Measurements from ENCODE around the gene SLC51B. TPM values are rescaled to one million over a fixed set of nuclear protein-coding genes. Genes with fewer than 3 reads are reported as not detected.
A peak's percentile ranks its signal among the peaks of the same experiment; 100 is the strongest.

SLC51B gene
- total RNA-seq, 1 donor, result not detected

DNA sequence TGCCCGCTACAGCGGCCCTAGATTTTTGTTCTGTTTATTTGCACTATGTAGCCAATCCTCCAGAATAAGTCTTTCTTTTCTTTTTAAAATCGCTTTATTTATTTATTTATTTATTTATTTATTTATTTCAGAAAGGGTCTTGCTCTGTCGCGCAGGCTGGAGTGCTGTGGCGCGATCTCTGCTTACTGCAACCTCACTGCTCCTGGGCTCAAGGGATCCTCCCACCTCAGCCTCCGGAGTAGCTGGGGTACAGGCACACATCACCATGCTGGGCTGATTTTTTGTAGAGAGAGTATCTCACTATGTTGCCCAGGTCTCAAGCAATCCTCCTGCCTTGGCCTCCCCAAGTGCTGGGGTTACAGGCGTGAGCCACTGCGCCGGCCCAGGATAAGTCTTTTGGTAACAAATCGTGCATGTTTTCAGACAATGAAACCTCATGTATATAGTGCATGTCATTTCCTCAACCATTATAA lies 15.4 kb upstream of the SLC51B start:
- TF ChIP-seq, protein P1, sequence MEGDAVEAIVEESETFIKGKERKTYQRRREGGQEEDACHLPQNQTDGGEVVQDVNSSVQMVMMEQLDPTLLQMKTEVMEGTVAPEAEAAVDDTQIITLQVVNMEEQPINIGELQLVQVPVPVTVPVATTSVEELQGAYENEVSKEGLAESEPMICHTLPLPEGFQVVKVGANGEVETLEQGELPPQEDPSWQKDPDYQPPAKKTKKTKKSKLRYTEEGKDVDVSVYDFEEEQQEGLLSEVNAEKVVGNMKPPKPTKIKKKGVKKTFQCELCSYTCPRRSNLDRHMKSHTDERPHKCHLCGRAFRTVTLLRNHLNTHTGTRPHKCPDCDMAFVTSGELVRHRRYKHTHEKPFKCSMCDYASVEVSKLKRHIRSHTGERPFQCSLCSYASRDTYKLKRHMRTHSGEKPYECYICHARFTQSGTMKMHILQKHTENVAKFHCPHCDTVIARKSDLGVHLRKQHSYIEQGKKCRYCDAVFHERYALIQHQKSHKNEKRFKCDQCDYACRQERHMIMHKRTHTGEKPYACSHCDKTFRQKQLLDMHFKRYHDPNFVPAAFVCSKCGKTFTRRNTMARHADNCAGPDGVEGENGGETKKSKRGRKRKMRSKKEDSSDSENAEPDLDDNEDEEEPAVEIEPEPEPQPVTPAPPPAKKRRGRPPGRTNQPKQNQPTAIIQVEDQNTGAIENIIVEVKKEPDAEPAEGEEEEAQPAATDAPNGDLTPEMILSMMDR (IDR thresholded peaks at IDR 0.05; ENCODE audit: insufficient read depth, low read length), result no peak
- no peak for DNase-seq (ENCODE audit: low read depth)
- peak overlapping the region; percentile 86 for H3K4me3 ChIP-seq (ENCODE audit: low read depth, low read length)

DNA sequence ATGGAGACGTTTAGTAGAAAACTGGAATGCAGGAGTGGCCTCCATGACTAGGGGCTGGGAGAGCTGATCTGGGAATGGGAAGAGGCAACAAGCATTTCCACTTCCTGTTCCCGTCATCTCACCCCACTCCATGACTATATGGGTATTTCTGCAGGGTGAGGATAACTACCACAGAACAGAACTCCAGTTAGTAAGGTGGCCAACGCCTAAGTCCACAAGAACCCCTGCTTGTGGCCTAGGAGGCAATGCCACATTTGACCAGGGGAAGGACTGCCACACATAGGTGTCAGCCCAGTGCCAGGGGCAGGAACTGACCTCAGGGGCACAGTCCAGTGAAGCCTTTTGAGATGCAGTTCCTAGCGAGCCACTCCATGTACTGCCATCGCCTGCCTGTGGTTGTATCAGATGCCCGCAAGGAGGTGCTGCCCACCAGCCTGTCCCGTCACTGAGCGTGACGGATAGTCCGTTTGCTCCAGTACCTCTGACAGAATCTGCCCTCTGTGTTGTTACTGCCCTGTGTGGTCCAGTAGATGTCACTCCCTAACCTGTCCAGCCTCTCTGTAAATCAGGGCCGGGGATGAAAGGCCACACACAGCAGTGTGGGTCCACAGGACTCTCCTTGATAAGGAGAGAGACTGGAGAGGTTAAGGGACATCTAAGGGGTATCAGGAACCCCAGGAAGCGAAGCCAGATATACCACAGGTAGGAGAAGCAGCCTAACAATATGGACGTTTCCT lies 12.2 kb upstream of the SLC51B start:
- TF ChIP-seq, protein P1 (IDR thresholded peaks at IDR 0.05; ENCODE audit: insufficient read depth, low read length), result peak; percentile 74
- no peak overlapping the region for H3K4me3 ChIP-seq (ENCODE audit: low read depth, low read length)
- peak; percentile 56 for DNase-seq (ENCODE audit: low read depth)

DNA sequence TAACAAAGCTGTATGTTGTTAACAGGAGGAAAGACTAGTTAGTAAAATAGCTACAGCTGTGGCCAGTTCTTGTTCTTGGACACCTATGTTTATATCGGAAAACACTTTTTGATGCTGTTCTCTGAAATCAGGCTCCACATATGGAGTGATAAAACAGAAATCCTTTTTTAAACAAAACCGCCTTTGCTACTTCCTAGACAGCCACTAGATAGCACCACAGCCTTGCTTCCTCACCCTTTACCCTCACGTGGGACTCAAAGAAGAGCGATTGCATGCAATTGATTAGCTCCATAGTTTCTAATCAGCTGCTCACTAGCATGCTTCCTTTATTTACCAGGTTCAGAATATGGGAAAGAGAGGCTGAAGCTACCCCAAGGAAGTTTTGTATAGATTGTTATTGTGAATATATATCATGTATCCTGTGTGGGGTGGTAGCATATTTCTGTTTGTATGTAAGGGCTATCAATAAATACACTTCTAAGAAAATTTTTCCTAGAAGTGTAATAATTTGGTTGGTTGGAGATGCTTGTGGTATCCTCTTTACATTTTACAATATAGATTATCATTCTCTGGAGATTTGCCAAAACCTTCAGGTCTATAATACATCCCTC lies 11.4 kb upstream of the SLC51B start:
- DNase-seq (ENCODE audit: low read depth), result peak; percentile 73
- H3K4me3 ChIP-seq (ENCODE audit: low read depth, low read length), result no peak overlapping the region
- TF ChIP-seq, protein P1 (IDR thresholded peaks at IDR 0.05; ENCODE audit: insufficient read depth, low read length), result peak; percentile 75

DNA sequence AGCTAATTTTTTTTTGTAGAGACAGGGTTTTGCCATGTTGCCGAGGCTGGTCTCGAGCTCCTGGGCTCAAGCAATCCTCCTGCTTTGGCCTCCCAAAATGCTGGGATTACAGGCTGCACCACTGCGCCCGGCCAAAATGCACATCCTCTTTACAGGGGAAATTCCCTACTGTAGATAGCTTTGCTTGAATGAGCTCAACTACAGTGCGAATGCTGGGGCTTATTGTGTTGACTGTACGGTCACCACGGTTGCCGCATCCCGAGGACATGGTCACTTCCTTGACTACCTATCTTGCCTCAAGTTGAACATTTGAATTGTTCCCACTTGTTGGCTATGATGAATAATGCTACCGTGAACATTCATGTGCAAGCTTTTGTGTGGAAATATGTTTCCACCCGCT lies 10.5 kb upstream of the SLC51B start:
- no peak for DNase-seq (ENCODE audit: low read depth)
- no peak overlapping the region for H3K4me3 ChIP-seq (ENCODE audit: low read depth, low read length)
- TF ChIP-seq, protein P1 (IDR thresholded peaks at IDR 0.05; ENCODE audit: insufficient read depth, low read length), result no peak

DNA sequence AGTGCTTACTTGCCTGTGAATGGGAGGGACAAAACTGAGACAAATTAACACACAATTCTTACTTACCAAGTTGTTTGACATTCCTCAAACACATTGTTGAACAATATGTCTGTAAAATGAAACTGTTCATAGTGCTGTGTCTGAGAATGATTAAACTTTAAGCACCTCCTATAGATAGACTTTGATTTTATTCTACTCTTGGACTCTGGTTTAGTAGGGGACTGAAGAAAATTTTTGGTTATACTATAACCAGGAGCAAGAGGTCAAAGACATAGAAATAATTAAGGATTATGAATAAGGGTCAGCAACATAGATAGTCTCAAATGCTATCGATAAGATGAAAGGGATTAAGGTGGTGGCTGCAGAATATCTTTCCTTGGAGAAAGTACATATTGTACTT lies 7.9 kb upstream of the SLC51B start:
- no peak for DNase-seq (ENCODE audit: low read depth)
- H3K4me3 ChIP-seq (ENCODE audit: low read depth, low read length), result no peak overlapping the region
- TF ChIP-seq, protein P1 (IDR thresholded peaks at IDR 0.05; ENCODE audit: insufficient read depth, low read length), result no peak

DNA sequence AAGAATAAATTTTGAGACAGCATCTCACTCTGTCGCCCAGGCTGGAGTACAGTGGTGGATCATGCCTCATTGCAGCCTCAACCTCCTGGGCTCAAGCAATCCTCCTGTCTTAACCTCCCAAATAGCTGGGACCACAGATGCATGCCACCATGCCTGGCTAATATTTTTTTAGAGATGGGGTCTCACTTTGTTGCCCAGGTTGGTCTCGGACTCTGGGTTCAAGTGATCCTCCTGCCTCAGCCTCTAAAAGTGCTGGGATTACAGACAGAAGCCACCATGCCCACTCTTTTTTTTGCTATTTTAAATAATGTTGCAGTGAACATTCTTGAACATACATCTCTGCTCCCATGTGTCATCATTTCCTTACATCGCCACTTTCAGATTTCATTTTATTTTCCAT lies 6.8 kb upstream of the SLC51B start:
- DNase-seq (ENCODE audit: low read depth), result no peak
- H3K4me3 ChIP-seq (ENCODE audit: low read depth, low read length), result no peak overlapping the region
- TF ChIP-seq, protein P1 (IDR thresholded peaks at IDR 0.05; ENCODE audit: insufficient read depth, low read length), result no peak
